Measurements from ENCODE around the gene SORCS2. TPM values are rescaled to one million over a fixed set of nuclear protein-coding genes. Genes with fewer than 3 reads are reported as not detected.

Gene SORCS2
- total and polyA plus RNA-seq, 2 experiments from 2014 or later, result 0.38 to 1.4 TPM

- no peak overlapping the region for H3K9ac ChIP-seq
- no peak overlapping the region for H3K4me3 ChIP-seq
- H4K20me1 ChIP-seq (ENCODE audit: insufficient read depth), result no peaks in the 10 kb centered on the region
- in situ Hi-C loops (cut with MboI), result no loop called here
- H2AFZ ChIP-seq, result no peak overlapping the region
- no peaks in the 10 kb centered on the region for H3K9me3 ChIP-seq (ENCODE audit: low read depth)
- H3K4me2 ChIP-seq (ENCODE audit: unreplicated experiment), result no peak overlapping the region
- no peaks in the 10 kb centered on the region for H3K9me2 ChIP-seq (ENCODE audit: insufficient read depth)
- no peak for TF ChIP-seq EZH2 (IDR thresholded peaks at IDR 0.05; ENCODE audit: insufficient read depth, poor library complexity, severe bottlenecking)
- no peak for TF ChIP-seq EZH2phosphoT487 (IDR thresholded peaks at IDR 0.05; ENCODE audit: insufficient read depth, low read depth)
- no peaks in the 10 kb centered on the region for H3K4me1 ChIP-seq (ENCODE audit: insufficient read depth)
- H3K79me2 ChIP-seq (ENCODE audit: insufficient read depth), result no peaks in the 10 kb centered on the region
- DNase-seq, result no peak
- H3F3A ChIP-seq (ENCODE audit: insufficient read depth), result no peaks in the 10 kb centered on the region
- WGBS, 2 experiments (ENCODE audit: low coverage in 1 of 2, low lambda C conversion rate in 2 of 2, missing lambda C conversion rate in 2 of 2), result 78 to 81% methylated on average over 17 to 18 of the region's 18 CpGs
- no peak overlapping the region for H3K27ac ChIP-seq
- peaks cover 19% of the 10 kb centered on the region for H3K27me3 ChIP-seq (replicated peaks; ENCODE audit: insufficient read depth)
- H3K36me3 ChIP-seq (ENCODE audit: low read depth), result no peaks in the 10 kb centered on the region
Measured at GRCh38 chr4:7154351-7154981, 37.9 kb upstream of the SORCS2 start.

- no peaks in the 10 kb centered on the region for H3K9me3 ChIP-seq (ENCODE audit: low read depth)
- DNase-seq, result peak; percentile 21
- H3K27ac ChIP-seq, result no peak overlapping the region
Measured at GRCh38 chr4:7155590-7156071, 36.7 kb upstream of the SORCS2 start.

GRCh38 chr4:7156328-7156727, 36.0 kb upstream of the SORCS2 start:
- no peak for DNase-seq
- 39 to 43% methylated on average over 12 of the region's 12 CpGs for WGBS, 2 experiments (ENCODE audit: low coverage in 1 of 2, low lambda C conversion rate in 2 of 2, missing lambda C conversion rate in 2 of 2)
- no peaks in the 10 kb centered on the region for H3F3A ChIP-seq (ENCODE audit: insufficient read depth)
- TF ChIP-seq EZH2 (IDR thresholded peaks at IDR 0.05; ENCODE audit: insufficient read depth, poor library complexity, severe bottlenecking) (no peak), EZH2phosphoT487 (IDR thresholded peaks at IDR 0.05; ENCODE audit: insufficient read depth, low read depth) (no peak)
- no peaks in the 10 kb centered on the region for H3K36me3 ChIP-seq (ENCODE audit: low read depth)
- H3K27me3 ChIP-seq (replicated peaks; ENCODE audit: insufficient read depth), result peaks cover 16% of the 10 kb centered on the region
- no peaks in the 10 kb centered on the region for H3K79me2 ChIP-seq (ENCODE audit: insufficient read depth)
- H3K4me3 ChIP-seq, result no peak overlapping the region
- H4K20me1 ChIP-seq (ENCODE audit: insufficient read depth), result no peaks in the 10 kb centered on the region
- H3K27ac ChIP-seq, result no peak overlapping the region
- H2AFZ ChIP-seq, result no peak overlapping the region
- in situ Hi-C loops (cut with MboI), result no loop called here
- no peaks in the 10 kb centered on the region for H3K9me2 ChIP-seq (ENCODE audit: insufficient read depth)
- H3K4me2 ChIP-seq (ENCODE audit: unreplicated experiment), result no peak overlapping the region
- no peaks in the 10 kb centered on the region for H3K9me3 ChIP-seq (ENCODE audit: low read depth)
- H3K9ac ChIP-seq, result no peak overlapping the region
- no peaks in the 10 kb centered on the region for H3K4me1 ChIP-seq (ENCODE audit: insufficient read depth)

More at GRCh38 chr4:7155590-7156071, 36.7 kb upstream of the SORCS2 start:
- H4K20me1 ChIP-seq (ENCODE audit: insufficient read depth), result no peaks in the 10 kb centered on the region
- H3K4me1 ChIP-seq (ENCODE audit: insufficient read depth), result no peaks in the 10 kb centered on the region
- H3K9ac ChIP-seq, result no peak overlapping the region
- no peaks in the 10 kb centered on the region for H3K9me2 ChIP-seq (ENCODE audit: insufficient read depth)
- no peak overlapping the region for H3K4me3 ChIP-seq
- WGBS, 2 experiments (ENCODE audit: low coverage in 1 of 2, low lambda C conversion rate in 2 of 2, missing lambda C conversion rate in 2 of 2), result 72 to 74% methylated on average over 19 of the region's 19 CpGs
- no peaks in the 10 kb centered on the region for H3K36me3 ChIP-seq (ENCODE audit: low read depth)
- H3K79me2 ChIP-seq (ENCODE audit: insufficient read depth), result no peaks in the 10 kb centered on the region
- no peak overlapping the region for H3K4me2 ChIP-seq (ENCODE audit: unreplicated experiment)
- H3K27me3 ChIP-seq (replicated peaks; ENCODE audit: insufficient read depth), result peaks cover 20% of the 10 kb centered on the region
- H2AFZ ChIP-seq, result no peak overlapping the region
- TF ChIP-seq EZH2 (IDR thresholded peaks at IDR 0.05; ENCODE audit: insufficient read depth, poor library complexity, severe bottlenecking) (no peak), EZH2phosphoT487 (IDR thresholded peaks at IDR 0.05; ENCODE audit: insufficient read depth, low read depth) (no peak)
- in situ Hi-C loops (cut with MboI), result no loop called here
- H3F3A ChIP-seq (ENCODE audit: insufficient read depth), result no peaks in the 10 kb centered on the region

GRCh38 chr4:7156761-7157488, 35.4 kb upstream of the SORCS2 start:
- Histone ChIP-seq H3K36me3 (ENCODE audit: low read depth) (no peaks in the 10 kb centered on the region), H3K27ac (no peak overlapping the region), H3K4me3 (no peak overlapping the region), H4K20me1 (ENCODE audit: insufficient read depth) (no peaks in the 10 kb centered on the region), H2AFZ (no peak overlapping the region), H3F3A (ENCODE audit: insufficient read depth) (no peaks in the 10 kb centered on the region), H3K27me3 (replicated peaks; ENCODE audit: insufficient read depth) (peaks cover 15% of the 10 kb centered on the region), H3K9ac (no peak overlapping the region), H3K4me1 (ENCODE audit: insufficient read depth) (0 out of 2 replicates have a peak, but pooled peaks cover 3% of the 10 kb centered on the region), H3K79me2 (ENCODE audit: insufficient read depth) (no peaks in the 10 kb centered on the region), H3K9me2 (ENCODE audit: insufficient read depth) (no peaks in the 10 kb centered on the region), H3K9me3 (ENCODE audit: low read depth) (no peaks in the 10 kb centered on the region), H3K4me2 (ENCODE audit: unreplicated experiment) (no peak overlapping the region)
- in situ Hi-C loops (cut with MboI), result no loop called here
- 63 to 70% methylated on average over 12 of the region's 12 CpGs for WGBS, 2 experiments (ENCODE audit: low coverage in 1 of 2, low lambda C conversion rate in 2 of 2, missing lambda C conversion rate in 2 of 2)
- no peak for TF ChIP-seq EZH2phosphoT487 (IDR thresholded peaks at IDR 0.05; ENCODE audit: insufficient read depth, low read depth)
- DNase-seq, result peak; percentile 22

Measured in GM23248 (cell line).